Activated CD8-positive, alpha-beta memory T cell treated with anti-CD3 and anti-CD28 coated beads for 36 hours (primary cell): Measurements from ENCODE around the gene PROSER2. TPM values are rescaled to one million over a fixed set of nuclear protein-coding genes. Genes with fewer than 3 reads are reported as not detected.

Experiments
- CTCF ChIA-PET: fragments of 350-600 bp; sonication (Branson Sonifier 250); formaldehyde crosslinking; loops from one replicate; lab custom pipeline; 2021; ENCODE audit warnings: antibody characterized with exemption; lab: Charles Lee
- POLR2A ChIA-PET: fragments of 350-600 bp; sonication (Branson Sonifier 250); formaldehyde crosslinking; loops from one replicate; lab custom pipeline; 2021; ENCODE audit warnings: antibody characterized with exemption; lab: Charles Lee
- total RNA-seq, 2 experiments: library from RNA; stranded (reverse); gene quantifications; one replicate each; pipeline ENCODE4 v1.2.3, GENCODE V29; 2021

Gene PROSER2
- total RNA-seq, 2 experiments from 2014 or later = 1.4 to 1.6 TPM

DNA sequence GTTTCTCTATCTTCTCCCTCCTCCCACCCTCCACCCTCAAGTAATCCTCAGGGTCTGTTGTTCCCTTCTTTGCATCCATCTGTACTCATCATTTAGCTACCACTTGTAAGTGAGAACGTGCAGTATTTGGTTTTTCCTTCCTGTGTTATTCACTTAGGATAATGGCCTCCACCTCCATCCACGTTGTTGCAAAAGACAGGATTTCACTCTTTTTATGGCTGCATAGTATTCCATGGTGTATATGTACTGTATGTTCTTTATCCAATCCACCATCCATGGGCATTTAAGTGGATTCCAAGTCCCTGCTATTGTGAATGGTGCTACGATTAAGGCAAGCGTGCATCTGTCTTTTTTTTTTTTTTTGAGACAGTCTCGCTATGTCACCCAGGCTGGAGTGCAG is 72.4 kb downstream of the PROSER2 start:
- CTCF ChIA-PET = no interaction called here
- POLR2A ChIA-PET = no interaction called here

DNA sequence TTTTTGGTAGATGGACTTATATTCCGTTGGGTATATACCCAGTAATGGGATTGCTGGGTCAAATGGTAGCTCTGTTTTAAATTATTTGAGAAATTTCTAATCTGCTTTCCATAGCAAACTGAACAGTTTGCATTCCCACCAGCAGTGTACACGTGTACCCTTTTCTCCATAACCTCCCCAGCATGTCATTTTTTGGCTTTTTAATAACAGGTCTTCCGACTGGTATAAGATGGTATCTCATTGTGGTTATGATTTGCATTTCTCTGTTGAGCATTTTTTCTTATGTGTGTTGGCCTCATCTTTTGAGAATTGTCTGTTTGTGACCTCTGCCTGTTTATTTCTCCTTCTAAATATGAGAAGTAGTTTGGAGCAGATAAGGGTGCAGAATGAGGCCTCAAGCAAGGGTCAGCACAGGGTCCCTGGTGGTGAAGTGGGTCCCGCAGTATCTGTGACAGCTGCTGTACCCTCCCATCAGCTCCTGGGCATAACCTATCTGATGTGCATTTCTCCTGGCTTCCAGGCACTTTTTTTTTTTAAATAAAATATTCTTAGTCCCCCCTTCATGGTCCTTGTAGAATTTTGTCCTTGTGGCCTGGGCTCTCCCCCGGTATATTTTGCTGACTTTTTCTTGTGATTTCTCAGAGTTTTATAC is 73.5 kb downstream of the PROSER2 start:
- ChIA-PET CTCF (no interaction called here), POLR2A (no interaction called here)

DNA sequence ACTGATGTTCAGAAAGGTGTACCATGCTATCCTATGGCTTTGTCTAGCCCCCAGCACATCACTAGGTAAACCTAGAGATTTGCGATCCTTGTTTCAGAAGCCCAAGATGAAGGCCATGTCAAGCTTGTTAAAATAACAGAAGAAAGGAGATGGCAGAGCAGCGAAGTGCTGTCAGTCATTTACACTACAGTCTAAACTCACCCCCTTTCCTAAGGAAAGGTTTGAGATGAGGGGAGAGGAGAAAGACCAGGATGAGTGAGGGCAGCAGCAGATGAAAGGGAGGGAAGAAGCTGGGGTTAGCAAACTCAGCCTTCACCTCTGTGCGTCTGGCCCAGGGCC is 74.8 kb downstream of the PROSER2 start:
- POLR2A ChIA-PET = no interaction called here
- CTCF ChIA-PET = no interaction called here

DNA sequence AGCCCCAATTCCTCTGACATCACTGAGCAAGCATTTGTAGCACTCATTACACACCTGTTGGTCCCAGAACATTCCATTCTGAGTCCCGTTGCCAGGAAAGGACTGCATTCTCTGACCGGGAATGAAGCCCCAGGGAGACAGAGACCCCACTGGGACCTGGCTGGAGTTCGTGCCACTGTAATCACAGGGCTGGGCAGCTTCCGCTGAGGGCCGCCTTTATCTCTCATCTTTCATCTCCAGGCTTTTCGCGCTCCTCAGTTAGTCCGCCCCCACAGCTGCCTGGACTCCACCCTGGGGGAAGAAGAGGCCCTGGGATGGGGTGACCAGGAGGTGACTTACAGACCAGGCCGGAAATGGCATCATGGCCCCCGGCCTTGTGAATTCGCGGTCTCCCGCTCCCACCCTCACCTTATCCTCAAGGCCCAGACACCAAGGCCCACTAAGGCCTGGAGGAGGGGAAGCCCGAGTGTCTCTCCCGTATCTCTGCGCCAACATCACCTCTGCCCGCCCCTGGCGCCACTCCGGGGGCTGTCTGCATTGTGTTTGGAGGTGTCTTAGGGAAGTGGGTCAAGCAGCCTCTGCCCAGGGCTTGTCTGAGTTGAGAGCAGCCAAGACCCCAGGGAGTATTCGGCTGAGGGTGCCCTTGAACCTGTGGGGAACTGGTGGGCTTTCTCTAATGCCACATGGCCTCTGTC is 75.4 kb downstream of the PROSER2 start:
- ChIA-PET POLR2A (no interaction called here), CTCF (no interaction called here)

- POLR2A ChIA-PET = no interaction called here
- CTCF ChIA-PET = no interaction called here
Measured at GRCh38 chr10:11899067-11899876, 76.1 kb downstream of the PROSER2 start.

DNA sequence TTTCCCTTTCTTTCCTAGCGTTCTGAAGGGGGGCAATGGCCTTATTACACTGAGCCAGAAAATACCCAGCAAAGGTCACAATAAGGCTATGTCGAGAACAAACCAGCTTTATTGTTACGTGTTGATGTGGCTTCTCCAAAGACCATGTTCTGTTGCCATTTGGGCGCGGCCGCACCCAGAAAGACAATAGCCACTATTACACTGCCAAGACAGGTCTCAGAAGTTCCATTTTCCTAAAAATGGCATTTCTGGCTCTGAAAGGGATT is 77.8 kb downstream of the PROSER2 start:
- CTCF ChIA-PET = no interaction called here
- POLR2A ChIA-PET = no interaction called here

- ChIA-PET POLR2A (no interaction called here), CTCF (interaction anchor here (0.6 kb wide), 1 partner anchor 92 kb away, joined by 4 read pairs; no protein-coding TSS in a partner anchor)
Measured at GRCh38 chr10:11901454-11901832, 78.3 kb downstream of the PROSER2 start.

- CTCF ChIA-PET = interaction anchor here (0.6 kb wide), 1 partner anchor 91 kb away, joined by 4 read pairs; no protein-coding TSS in a partner anchor
- POLR2A ChIA-PET = no interaction called here
Measured at GRCh38 chr10:11901833-11902475, 78.8 kb downstream of the PROSER2 start.

DNA sequence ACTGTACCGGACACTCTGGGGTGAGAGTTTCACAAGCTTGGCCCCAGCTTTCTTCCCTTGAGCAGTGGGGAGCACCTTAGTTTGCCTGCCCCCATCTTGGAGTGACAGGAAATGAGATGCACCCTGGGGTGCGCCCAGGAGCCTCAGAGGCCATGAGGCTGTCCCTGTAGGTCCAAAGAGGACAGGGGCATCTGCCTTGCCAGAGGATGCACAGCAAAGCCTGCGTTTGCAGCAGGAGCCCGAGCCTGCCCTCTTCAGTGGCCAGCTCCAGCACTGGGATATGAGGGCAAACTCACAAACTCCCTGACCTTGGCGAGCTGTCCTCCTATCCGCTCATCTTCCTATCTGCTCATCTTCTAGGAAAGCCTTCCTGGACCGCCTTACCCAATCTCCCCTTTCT is 79.5 kb downstream of the PROSER2 start:
- CTCF ChIA-PET = no interaction called here

DNA sequence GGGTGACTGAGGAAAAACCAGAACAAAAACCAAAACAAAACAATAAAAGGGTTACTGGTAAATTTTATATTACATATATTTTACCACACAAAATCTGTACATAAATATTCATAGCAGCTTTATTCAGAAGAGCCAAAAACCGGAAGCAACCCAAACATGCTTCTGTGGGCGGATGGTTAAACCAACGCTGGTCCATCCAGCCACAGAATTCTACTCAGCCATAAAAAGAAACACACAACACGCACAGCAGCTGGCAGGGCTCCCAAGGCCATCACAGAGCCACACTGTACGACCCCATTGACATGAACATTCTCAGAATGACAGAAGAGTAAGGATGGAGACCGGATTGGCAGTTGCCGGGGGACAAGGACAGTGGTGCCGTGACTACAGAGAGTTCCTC is 83.6 kb downstream of the PROSER2 start:
- POLR2A ChIA-PET = no interaction called here
- CTCF ChIA-PET = no interaction called here

More for the DNA sequence above, 79.5 kb downstream of the PROSER2 start:
- POLR2A ChIA-PET = no interaction called here

DNA sequence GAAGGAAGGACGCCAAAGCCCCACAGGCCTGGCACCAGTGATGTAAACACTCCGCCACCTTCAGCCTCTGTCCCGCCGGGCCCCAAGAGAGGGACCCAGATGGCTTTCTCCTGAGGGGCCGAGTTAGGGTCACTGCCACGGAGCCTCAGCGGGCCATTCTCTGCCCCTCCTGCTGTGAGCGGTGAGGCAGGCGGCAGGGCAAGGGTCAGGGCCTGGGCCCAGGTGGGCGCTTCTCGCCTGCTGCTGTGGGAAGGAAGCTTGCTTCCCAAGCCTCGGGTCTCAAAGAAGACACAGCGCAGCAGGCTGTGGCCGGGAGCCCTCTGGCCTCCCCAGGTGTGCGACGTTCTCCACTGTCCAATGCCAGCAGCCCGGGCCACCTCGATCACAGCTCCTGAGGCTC is 84.8 kb downstream of the PROSER2 start:
- CTCF ChIA-PET = no interaction called here
- POLR2A ChIA-PET = no interaction called here

- POLR2A ChIA-PET = no interaction called here
- CTCF ChIA-PET = no interaction called here
Measured at GRCh38 chr10:11908536-11908935, 85.4 kb downstream of the PROSER2 start.

DNA sequence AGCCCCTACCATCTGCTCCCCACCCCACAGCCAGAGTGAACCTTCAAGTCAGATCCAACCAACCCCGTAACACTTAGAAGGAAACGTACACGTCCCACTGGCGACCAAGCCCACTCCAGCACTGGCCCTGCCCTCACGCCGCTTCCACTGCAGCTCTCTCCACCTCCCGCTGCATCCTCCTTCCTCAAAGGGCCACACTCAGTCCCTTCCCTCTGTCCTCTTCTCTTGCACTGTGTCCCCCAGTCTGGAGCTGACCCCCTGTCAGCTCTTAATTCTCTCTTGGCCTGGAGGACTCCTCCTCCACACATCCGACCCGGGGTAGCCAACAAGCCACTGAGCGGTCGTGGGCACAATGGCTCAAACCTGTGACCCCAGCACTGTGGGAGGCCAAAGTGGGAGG is 85.8 kb downstream of the PROSER2 start:
- ChIA-PET CTCF (no interaction called here), POLR2A (no interaction called here)

DNA sequence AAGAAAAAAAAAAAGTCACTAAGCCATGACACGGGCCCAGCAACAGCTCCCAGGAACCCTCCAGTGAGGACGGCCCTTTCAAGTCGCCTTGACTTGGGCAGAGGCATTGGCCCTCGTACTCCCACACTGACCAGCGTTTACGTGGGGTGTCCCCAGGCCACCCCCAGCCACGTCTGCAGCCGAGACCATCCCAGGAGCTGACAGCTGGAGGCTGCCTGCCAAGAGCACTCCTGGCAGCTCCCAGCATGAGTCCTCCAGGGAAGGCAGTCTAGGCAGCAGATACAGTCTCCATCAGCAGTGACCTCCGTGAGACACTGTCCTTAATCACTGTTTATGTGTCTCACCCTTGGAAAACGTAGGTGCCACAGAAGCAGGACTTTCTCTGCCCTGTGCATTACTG is 86.5 kb downstream of the PROSER2 start:
- ChIA-PET POLR2A (no interaction called here), CTCF (no interaction called here)

GRCh38 chr10:11910102-11910501 is 86.9 kb downstream of the PROSER2 start:
- CTCF ChIA-PET = no interaction called here
- POLR2A ChIA-PET = no interaction called here

DNA sequence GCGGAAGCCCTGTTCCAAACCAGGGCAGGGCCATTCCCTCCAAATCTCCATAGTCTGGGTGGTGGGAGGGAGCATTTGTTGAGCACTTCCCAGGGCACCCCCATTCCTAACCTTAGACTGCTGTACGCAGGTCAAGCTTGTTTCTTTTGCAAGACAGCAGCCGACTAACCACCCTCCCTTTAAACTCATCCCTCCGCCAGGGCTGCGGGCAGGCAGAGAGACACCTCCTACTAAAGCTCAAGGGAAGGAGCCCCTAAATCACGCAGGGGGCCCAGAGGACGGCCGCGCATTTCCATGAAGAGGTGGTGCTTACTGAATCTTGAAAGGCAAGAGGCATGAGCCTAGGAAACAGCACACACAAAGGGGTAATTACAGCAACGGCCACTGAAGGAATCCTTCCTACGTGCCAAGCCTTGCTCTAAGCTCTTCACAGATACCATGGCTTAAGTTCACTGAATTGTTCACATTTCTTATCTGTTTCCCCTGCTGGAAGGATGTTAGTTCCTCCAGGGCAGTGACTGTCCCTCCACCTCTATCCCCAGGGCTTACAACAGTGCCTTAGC is 90.0 kb downstream of the PROSER2 start:
- CTCF ChIA-PET = no interaction called here
- POLR2A ChIA-PET = no interaction called here

GRCh38 chr10:11918384-11918783 is 95.2 kb downstream of the PROSER2 start:
- ChIA-PET POLR2A (no interaction called here), CTCF (no interaction called here)

GRCh38 chr10:11919271-11919670 is 96.1 kb downstream of the PROSER2 start:
- ChIA-PET CTCF (no interaction called here), POLR2A (no interaction called here)
